GM21381 (cell line): Measurements from ENCODE around the gene PAM.
"Not testable (repeated sequence)": the region's sequence is repeated elsewhere in the genome, so short reads cannot be mapped to it uniquely, and the experiment has no call there.

ENCODE experiments used
- ATAC-seq: cut with Tn5 transposase; IDR thresholded peaks from one replicate; pipeline ENCODE4 v1.9.1; 2021; ENCODE audit warnings: mild to moderate bottlenecking, moderate library complexity; ENCODE audit not compliant: unreplicated experiment

The PAM gene

DNA sequence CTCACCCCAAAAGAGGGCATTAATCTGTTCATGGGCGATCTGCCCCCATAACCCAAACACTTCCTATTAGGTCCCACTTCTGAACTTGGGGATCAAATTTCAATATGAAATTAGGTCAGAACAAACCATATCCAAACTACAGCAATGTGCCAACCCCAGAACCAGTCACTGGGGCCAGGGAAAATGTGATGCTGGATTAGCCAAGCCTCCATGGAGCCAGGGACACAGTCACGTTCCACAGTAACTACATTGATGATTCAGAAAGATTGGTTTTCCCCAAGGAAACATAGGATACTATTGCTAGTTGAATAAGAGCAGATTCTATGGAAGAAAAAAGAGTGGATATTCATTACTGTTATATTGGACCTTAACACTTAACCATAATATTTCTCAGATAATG, 280.6 kb downstream of the PAM start:
- no peak for ATAC-seq

DNA sequence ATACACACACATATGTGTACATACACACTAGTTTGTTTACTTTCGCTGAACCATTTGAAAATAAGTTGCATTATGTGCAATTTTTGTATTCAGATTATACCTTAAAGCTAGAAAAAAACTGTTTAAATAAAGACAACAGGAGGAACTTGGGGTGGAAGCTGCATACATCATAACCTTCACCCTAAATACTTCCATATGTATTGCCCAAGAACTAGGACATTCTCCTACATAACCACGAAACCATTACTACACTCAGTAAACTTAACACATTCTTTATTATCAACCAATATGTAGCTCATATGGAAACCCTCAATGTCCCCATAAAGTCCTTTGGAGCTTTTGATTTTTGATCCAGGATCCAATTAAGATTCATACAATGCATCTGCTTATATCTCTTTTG, 281.5 kb downstream of the PAM start:
- no peak for ATAC-seq

DNA sequence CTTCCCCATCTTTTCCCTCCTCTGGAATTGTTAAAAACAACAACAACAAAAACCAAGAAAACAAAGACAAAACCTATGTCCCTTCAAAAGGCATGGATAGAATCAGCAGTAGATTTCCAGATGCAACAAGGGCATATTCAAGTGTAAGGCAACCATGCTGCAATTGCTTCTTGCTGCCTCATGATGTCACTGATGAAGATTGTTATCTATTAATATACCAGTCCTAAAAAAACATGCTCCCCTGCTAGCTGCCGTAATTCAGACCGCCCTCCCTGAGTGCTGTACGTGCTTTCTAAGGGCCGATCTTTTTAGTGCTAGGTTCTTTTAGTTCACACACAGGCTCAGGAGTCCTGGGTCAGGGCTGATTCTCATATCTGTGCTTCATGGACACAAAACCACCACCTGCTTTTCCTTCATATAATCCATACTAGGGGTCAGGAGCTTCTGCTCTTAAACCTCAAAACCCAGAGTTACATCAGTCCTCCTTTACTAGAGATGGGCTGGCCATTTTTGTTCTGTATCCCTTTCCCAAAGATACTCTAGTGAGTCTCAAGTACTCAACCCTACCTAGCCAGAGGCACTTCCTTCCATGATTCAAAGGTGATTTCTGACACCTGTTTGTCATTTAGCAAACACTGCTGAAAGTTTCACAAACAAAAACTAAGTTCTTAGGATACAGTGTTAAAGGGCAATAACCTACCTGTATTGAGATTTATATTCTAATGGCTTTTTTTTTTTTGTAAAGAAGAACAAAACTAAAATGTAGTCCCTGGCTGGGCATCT, 282.8 kb downstream of the PAM start:
- ATAC-seq = no peak

DNA sequence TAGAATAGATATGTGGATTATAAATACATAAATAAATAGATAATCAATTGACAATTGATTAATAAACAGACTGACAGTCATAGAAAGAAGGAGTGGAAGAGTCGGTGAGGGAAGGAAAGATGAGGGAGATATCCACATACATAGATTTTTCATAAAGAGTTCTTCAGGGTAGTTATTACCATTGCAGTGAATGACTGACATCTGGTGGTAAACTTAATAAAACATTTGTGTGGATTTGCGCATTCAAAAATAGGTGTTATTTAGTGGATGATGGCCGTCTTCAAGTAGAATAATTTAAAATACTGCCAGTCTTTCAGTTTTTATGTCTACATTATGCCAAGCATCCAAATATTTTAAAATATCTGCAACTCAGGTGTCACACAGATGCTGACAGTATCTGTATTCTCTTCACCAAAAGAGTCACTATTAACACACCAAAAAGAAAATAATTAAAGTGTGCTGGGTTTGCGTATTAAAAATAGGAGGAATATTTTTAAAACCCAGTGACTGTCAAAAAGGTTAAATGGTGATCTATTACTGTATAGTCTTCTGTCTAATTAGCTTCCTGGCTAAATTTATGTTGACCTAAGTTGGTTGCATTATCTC, 286.1 kb downstream of the PAM start:
- ATAC-seq = no peak

DNA sequence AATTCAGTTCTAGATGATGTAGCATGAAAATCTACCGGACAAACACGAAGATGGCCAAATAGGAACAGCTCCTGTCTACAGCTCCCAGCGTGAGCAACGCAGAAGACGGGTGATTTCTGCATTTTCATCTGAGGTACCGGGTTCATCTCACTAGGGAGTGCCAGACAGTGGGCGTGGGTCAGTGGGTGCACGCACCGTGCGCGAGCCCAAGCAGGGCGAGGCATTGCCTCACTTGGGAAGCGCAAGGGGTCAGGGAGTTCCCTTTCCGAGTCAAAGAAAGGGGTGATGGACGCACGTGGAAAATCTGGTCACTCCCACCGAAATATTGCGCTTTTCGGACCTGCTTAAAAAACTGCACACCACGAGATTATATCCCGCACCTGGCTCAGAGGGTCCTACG, 291.6 kb downstream of the PAM start:
- not testable (repeated sequence) for ATAC-seq

DNA sequence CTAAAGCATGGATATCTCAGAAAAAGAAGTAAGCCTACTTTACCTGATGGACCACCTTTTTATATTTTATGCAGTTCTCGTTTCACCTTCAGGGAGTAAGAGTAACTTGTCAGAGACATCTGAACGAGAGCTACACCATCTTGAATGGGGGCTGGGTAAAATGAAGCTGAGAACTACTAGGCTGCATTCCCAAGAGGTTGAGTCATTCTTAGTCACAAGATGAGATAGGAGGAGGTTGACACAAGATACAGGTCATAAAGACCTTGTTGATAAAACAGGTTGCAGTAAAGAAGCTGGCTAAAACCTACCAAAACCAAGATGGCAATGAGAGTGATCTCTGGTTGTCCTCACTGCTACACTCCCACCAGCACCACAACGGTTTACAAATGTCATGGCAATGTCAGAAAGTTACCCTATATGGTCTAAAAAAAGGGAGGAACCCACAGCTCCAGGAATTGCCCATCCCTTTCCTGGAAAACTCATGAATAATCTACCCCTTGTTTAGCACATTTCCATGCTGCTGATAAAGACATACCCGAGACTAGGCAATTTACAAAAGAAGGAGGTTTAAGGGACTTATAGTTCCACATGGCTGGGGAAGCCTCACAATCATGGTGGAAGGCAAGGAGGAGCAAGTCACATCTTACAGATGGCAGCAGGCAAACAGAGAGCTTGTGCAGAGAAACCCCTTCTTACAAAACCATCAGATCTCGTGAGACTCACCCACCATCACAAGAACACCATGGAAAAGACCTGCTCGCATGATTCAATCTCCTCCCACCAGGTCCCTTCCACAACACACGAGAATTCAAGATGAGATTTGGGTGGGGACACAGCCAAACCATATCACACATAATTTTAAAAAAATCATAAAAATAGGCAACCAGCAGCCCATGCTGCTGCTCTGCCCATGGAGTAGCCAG, 302.4 kb downstream of the PAM start:
- ATAC-seq = no peak

DNA sequence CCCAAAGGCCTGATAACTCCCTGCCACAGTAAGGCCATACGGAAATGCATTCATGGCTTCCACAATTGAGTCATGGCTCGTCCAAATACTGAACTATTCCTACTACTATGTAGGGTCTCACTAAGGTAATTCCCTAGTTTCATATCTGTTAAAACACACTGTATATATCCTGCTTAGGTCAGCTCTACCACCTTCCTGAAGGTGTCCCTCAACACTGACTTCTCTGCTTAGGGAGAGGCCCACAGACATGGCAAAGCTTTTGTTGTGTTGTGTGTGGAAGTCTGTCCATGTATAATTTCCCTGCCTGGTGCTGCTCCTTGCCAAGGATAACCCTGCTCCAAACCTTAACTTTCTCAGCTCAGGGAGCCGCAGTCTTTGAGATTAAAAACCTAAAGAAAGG, 304.4 kb downstream of the PAM start:
- no peak for ATAC-seq

DNA sequence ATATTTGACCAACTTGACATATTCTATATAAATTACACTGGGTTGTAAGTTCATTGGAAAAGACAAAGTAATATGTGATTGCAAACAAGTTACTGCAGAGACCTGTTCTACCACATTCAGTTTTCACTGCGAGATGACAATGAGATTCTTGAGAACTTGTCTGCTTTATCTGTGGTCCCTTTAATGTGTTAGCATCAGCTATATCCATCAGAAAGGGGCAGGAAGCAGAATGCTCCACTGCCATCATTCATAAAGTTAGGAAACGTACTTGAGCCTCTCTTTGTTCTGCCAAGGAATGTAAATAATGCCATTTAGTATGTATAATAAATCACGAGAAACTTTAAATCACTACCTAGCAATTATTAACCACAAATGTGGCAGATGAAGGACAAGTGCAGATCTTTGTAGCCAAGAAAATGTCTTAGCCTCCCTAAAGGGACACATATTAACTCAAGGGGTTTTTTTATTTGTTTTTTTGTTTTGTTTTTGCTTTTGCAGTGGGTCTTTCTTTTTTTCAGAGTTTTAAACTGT, 305.4 kb downstream of the PAM start:
- no peak for ATAC-seq

DNA sequence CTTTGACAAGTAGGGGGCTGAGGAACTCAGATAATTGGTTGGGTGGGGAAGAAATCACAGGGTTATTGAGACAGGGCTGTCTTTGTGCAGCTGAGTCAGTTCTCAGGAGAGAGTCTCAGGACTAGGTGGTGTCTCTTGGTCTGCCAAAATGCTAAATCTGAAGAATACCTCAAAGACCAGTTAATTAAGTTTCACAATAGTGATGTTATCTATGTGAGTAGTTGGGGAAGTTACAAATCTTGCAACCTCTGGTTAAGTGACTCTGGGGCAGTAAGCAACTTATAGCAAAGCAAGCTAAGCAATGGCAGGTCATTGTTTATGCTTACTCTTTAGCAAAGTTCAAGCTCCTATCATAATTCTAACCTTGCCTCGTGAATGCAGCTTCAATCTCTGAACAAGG, 311.2 kb downstream of the PAM start:
- ATAC-seq = no peak

DNA sequence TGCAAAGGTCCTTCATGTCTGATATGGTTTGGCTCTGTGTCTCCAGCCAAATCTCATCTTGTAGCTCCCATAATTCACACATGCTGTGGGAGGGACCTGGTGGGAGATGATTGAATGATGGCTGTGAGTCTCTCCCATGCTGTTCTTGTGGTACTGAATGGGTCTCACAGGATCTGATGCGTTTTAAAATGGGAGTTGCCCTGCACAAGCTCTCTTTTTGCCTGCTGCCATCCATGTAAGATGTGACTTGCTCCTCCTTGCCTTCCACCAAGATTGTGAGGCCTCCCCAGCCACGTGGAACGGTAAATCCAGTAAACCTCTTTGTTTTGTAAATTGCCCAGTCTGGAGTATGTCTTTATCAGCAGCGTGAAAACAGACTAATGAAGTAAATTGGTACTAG, 318.4 kb downstream of the PAM start:
- not testable (repeated sequence) for ATAC-seq

DNA sequence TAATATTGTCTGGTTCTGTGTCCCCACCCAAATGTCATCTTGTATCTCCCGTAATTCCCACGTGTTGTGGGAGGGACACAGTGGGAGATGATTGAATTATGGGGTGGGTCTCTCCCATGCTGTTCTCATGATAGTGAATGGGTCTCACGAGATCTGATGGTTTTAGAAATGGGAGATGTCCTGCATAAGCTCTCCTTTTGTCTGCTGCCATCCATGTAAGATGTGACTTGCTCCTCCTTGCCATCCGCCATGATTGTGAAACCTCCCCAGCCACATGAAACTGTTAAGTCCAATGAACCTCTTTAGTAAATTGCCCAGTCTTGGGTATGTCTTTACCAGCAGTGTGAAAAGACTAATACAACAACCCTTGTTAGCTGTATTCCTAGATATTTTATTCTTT, 320.3 kb downstream of the PAM start:
- ATAC-seq = no peak
